ENCODE data around the gene CHST11.

The CHST11 gene

DNA sequence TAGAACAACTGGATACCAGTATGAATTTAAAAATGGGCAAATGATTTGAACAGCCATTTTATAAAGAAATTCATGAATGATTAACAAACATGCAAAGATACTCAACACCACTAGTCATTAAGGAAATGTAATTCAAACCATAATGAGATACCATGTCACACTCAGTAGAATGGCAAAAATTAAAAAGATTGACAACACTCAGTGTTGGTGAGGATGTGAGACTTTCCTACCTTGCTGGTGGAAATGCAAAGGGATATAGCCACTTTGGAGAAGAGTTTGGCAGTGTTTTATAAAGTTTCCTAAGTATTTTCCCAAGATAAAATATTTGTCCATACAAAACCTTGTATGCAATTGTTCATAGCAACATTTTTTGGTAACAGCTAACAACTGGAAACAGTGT is 6.0 kb upstream of the CHST11 start:
- H3K4me2 ChIP-seq (ENCODE audit: low read length) = no peak overlapping the region
- peaks cover 4% of the 10 kb centered on the region; the same call in 1 of the 2 replicates for H3K9me3 ChIP-seq (ENCODE audit: control insufficient read depth, insufficient read depth, low read length)
- TF ChIP-seq EZH2phosphoT487 (IDR thresholded peaks at IDR 0.05; ENCODE audit: borderline replicate concordance, low read length) = no peak
- TF ChIP-seq CTCF (IDR thresholded peaks at IDR 0.05; ENCODE audit: low read depth, low read length, poor library complexity, severe bottlenecking) = no peak
- no peaks in the 10 kb centered on the region for H3K79me2 ChIP-seq (ENCODE audit: control insufficient read depth, low read length)
- no peaks in the 10 kb centered on the region for H3K9me2 ChIP-seq (replicated peaks; ENCODE audit: control insufficient read depth, low read length)
- H3K27me3 ChIP-seq (ENCODE audit: control insufficient read depth, low read length) = peaks cover 6% of the 10 kb centered on the region
- H3K36me3 ChIP-seq (ENCODE audit: control insufficient read depth, low read length) = no peaks in the 10 kb centered on the region
- no peaks in the 10 kb centered on the region for H4K20me1 ChIP-seq (ENCODE audit: control insufficient read depth, insufficient read depth, low read depth, low read length)
- H3K4me3 ChIP-seq (ENCODE audit: low read length) = no peak overlapping the region
- no peaks in the 10 kb centered on the region; the same call in 1 of the 2 replicates for H3F3A ChIP-seq (ENCODE audit: control insufficient read depth, insufficient read depth)
- no peak overlapping the region for H3K27ac ChIP-seq (ENCODE audit: low read depth, low read length)
- peaks cover 9% of the 10 kb centered on the region; the same call in 1 of the 2 replicates for H3K4me1 ChIP-seq (ENCODE audit: control insufficient read depth, low read length)

- Histone ChIP-seq H4K20me1 (ENCODE audit: control insufficient read depth, insufficient read depth, low read depth, low read length) (no peaks in the 10 kb centered on the region), H3K36me3 (ENCODE audit: control insufficient read depth, low read length) (no peaks in the 10 kb centered on the region), H3K4me2 (ENCODE audit: low read length) (no peak overlapping the region), H3K27ac (ENCODE audit: low read depth, low read length) (no peak overlapping the region), H3K4me3 (ENCODE audit: low read length) (no peak overlapping the region), H3K4me1 (ENCODE audit: control insufficient read depth, low read length) (peaks cover 12% of the 10 kb centered on the region), H3K9me2 (replicated peaks; ENCODE audit: control insufficient read depth, low read length) (no peaks in the 10 kb centered on the region), H3K9me3 (ENCODE audit: control insufficient read depth, insufficient read depth, low read length) (peaks cover 4% of the 10 kb centered on the region; the same call in 1 of the 2 replicates), H3F3A (ENCODE audit: control insufficient read depth, insufficient read depth) (no peaks in the 10 kb centered on the region; the same call in 1 of the 2 replicates), H3K79me2 (ENCODE audit: control insufficient read depth, low read length) (peaks cover under 1% of the 10 kb centered on the region; the same call in 1 of the 2 replicates), H3K27me3 (ENCODE audit: control insufficient read depth, low read length) (peaks cover 15% of the 10 kb centered on the region)
- TF ChIP-seq CTCF (IDR thresholded peaks at IDR 0.05; ENCODE audit: low read depth, low read length, poor library complexity, severe bottlenecking) (no peak), EZH2phosphoT487 (IDR thresholded peaks at IDR 0.05; ENCODE audit: borderline replicate concordance, low read length) (no peak)
Observed at GRCh38 chr12:104452087-104452486, 4.7 kb upstream of the CHST11 start.

GRCh38 chr12:104453133-104453532 is 3.6 kb upstream of the CHST11 start:
- TF ChIP-seq EZH2phosphoT487 (IDR thresholded peaks at IDR 0.05; ENCODE audit: borderline replicate concordance, low read length) (no peak), CTCF (IDR thresholded peaks at IDR 0.05; ENCODE audit: low read depth, low read length, poor library complexity, severe bottlenecking) (no peak)
- Histone ChIP-seq H3K4me2 (ENCODE audit: low read length) (no peak overlapping the region), H4K20me1 (ENCODE audit: control insufficient read depth, insufficient read depth, low read depth, low read length) (no peaks in the 10 kb centered on the region), H3K9me3 (ENCODE audit: control insufficient read depth, insufficient read depth, low read length) (peaks cover 4% of the 10 kb centered on the region; the same call in 1 of the 2 replicates), H3K4me1 (ENCODE audit: control insufficient read depth, low read length) (peaks cover 11% of the 10 kb centered on the region), H3K27ac (ENCODE audit: low read depth, low read length) (no peak overlapping the region), H3K36me3 (ENCODE audit: control insufficient read depth, low read length) (peaks cover 2% of the 10 kb centered on the region; the same call in 1 of the 2 replicates), H3F3A (ENCODE audit: control insufficient read depth, insufficient read depth) (no peaks in the 10 kb centered on the region; the same call in 1 of the 2 replicates), H3K79me2 (ENCODE audit: control insufficient read depth, low read length) (peaks cover 10% of the 10 kb centered on the region), H3K9me2 (replicated peaks; ENCODE audit: control insufficient read depth, low read length) (no peaks in the 10 kb centered on the region), H3K27me3 (ENCODE audit: control insufficient read depth, low read length) (peaks cover 17% of the 10 kb centered on the region), H3K4me3 (ENCODE audit: low read length) (no peak overlapping the region)

All from DOHH2 (cell line).